BJ (cell line): ENCODE measurements around the gene SELENOO. TPM values are rescaled to one million over a fixed set of nuclear protein-coding genes. Genes with fewer than 3 reads are reported as not detected.
A peak's percentile ranks its signal among the peaks of the same experiment; 100 is the strongest.

Source experiments
- CTCF ChIA-PET: fragments of 350-600 bp; formaldehyde crosslinking; extraction: SDS; loops from one replicate; lab custom pipeline; 2021; ENCODE audit warnings: antibody characterized with exemption, inconsistent platforms; lab: Yijun Ruan, JAX
- POLR2A ChIA-PET: fragments of 300-600 bp; sonication (Branson Sonifier 250); formaldehyde crosslinking; extraction: SDS; loops from one replicate; lab custom pipeline; 2021; ENCODE audit warnings: antibody characterized with exemption; lab: Charles Lee
- DNase-seq: peaks from one replicate; pipeline ENCODE4 v3.0.0-alpha.2; 2011; ENCODE audit warnings: low read depth
- H3K27me3 ChIP-seq: 2 replicates; pipeline ENCODE4 v1.6.0; 2011; ENCODE audit warnings: low read length; ENCODE audit not compliant: control insufficient read depth, insufficient read depth
- H3K36me3 ChIP-seq: 2 replicates; pipeline ENCODE4 v1.5.1; 2011; ENCODE audit warnings: low read length; ENCODE audit not compliant: control insufficient read depth, insufficient read depth
- H3K4me3 ChIP-seq: 2 replicates; pipeline ENCODE4 v1.5.1; 2011; ENCODE audit warnings: low read depth, mild to moderate bottlenecking, control low read depth, low read length
- polyA plus RNA-seq: library from polyadenylated mRNA; depleted of rRNA; stranded (reverse); fragments of >200 nt; gene quantifications from 2 replicates; pipeline ENCODE4 v1.2.3, GENCODE V29; 2011
- TF ChIP-seq, protein P1 (sequence below): IDR thresholded peaks from 2 replicates; pipeline ENCODE4 v1.5.1; 2011; ENCODE audit warnings: low read depth, mild to moderate bottlenecking, control low read depth, inconsistent platforms, low read length, moderate library complexity; ENCODE audit not compliant: insufficient read depth

SELENOO gene
- polyA plus RNA-seq, 1 experiment, result 16.7 TPM

DNA sequence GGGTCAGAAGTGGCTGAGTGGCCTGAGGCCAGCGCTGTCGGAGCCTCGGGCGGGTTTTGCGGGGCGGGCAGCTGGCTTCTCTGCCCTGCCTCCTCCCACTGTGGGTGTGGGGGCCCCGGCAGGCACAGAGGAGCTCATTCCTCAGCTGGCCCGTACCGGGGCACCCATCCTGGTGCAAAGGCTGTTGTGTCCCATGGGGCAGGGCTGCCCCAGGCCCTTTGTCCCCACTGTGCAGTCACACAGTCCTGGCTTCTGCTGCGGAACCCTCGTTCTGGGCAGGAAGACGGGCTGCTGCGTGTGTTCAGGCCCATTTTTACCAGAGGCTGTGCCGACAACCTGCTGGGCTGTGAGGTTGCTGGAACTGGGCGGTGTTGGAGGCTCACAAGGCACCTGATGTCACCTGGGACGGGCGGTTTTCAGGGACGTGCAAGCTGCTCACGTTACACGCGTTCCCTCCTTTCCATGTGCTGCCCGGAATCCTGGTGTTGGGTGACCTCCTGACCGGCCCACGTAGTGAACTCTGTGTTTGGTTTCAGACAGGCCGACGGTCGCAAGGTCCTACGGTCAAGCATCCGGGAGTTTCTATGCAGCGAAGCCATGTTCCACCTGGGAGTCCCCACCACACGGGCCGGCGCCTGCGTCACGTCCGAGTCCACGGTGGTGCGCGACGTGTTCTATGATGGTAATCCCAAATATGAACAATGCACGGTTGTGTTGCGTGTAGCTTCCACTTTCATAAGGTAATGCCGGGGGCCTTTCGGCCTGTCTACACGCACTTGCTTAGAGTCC is 5.2 kb downstream of the SELENOO start:
- no peak for DNase-seq
- ChIA-PET POLR2A (no interaction called here), CTCF (interaction anchor here (0.6 to 2.2 kb wide), 10 partner anchors 10 to 276 kb away, joined by 3 to 10 read pairs (median 4); partner anchors contain the start of gene HDAC10)
- TF ChIP-seq, protein P1, sequence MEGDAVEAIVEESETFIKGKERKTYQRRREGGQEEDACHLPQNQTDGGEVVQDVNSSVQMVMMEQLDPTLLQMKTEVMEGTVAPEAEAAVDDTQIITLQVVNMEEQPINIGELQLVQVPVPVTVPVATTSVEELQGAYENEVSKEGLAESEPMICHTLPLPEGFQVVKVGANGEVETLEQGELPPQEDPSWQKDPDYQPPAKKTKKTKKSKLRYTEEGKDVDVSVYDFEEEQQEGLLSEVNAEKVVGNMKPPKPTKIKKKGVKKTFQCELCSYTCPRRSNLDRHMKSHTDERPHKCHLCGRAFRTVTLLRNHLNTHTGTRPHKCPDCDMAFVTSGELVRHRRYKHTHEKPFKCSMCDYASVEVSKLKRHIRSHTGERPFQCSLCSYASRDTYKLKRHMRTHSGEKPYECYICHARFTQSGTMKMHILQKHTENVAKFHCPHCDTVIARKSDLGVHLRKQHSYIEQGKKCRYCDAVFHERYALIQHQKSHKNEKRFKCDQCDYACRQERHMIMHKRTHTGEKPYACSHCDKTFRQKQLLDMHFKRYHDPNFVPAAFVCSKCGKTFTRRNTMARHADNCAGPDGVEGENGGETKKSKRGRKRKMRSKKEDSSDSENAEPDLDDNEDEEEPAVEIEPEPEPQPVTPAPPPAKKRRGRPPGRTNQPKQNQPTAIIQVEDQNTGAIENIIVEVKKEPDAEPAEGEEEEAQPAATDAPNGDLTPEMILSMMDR, result no peak
- Histone ChIP-seq H3K36me3 (peaks cover 24% of the 10 kb centered on the region), H3K27me3 (no peaks in the 10 kb centered on the region), H3K4me3 (no peak overlapping the region)

DNA sequence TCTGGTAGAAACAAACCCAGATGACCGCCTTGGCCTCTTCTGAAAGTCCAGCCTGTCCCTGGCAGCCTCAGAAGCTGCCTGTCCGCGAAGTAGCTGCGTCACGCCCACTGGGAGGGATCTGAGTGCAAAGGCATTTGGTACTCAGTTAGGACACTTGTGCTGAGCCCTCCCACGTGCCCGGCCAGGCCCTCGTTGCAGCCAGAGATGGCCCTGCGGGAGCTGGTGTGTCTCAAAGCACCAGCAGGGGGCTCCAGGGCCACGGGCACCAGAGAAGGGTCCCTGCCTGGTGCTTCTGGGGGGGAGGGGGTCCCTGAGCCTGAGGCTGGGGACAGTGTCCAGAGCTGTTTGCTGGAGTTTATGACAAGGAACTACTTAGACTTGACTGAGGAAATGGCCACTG is 5.8 kb downstream of the SELENOO start:
- no peaks in the 10 kb centered on the region for H3K27me3 ChIP-seq
- TF ChIP-seq, protein P1, result peak; percentile 72
- ChIA-PET CTCF (interaction anchor here (0.6 to 2.2 kb wide), 13 partner anchors 9 to 276 kb away, joined by 3 to 10 read pairs (median 3); partner anchors contain the start of gene HDAC10), POLR2A (no interaction called here)
- no peak for DNase-seq
- peaks cover 27% of the 10 kb centered on the region for H3K36me3 ChIP-seq
- no peak overlapping the region for H3K4me3 ChIP-seq

DNA sequence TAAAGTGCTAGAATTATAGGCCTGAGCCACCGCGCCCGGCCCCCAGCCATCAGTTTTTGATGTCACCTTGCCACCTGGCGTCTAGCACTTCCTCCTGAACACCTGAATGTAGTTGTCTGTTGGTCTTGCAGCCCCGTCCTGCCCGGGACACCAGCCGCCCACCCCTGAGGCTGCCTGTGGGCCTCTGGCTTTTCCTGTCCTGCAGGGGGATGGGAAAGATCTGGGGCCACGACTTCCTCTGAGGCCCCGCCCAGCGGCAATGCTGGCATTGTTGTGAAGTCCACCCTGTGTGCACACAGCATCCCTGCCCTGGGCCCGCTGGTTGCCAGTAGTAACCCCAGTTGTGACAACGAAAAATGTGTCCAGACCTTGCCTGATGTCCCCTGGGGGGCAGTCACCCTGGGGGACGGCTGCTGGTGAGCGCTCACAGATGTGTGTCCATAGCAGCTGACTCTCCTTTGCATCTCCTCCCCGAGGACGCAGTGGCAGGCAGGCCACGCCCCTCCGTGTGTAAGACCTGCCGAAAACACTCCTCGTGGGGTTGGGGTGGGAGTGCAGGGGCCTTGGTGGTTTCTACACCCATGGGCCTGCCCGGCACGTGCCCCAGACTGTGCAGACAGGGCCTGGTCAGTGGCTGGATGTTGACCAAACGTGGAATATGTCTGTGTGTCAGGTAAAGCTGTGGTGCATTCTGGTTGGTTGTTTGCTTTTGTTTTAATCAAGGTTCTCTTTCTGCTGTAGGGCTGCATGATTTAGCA is 6.8 kb downstream of the SELENOO start:
- TF ChIP-seq, protein P1, result no peak
- H3K36me3 ChIP-seq, result peaks cover 29% of the 10 kb centered on the region
- CTCF ChIA-PET, result interaction anchor here (0.7 to 2.2 kb wide), 8 partner anchors 11 to 440 kb away, joined by 3 to 7 read pairs (median 3); no protein-coding TSS in a partner anchor
- no peak for DNase-seq
- POLR2A ChIA-PET, result no interaction called here
- H3K27me3 ChIP-seq, result no peaks in the 10 kb centered on the region
- no peak overlapping the region for H3K4me3 ChIP-seq

DNA sequence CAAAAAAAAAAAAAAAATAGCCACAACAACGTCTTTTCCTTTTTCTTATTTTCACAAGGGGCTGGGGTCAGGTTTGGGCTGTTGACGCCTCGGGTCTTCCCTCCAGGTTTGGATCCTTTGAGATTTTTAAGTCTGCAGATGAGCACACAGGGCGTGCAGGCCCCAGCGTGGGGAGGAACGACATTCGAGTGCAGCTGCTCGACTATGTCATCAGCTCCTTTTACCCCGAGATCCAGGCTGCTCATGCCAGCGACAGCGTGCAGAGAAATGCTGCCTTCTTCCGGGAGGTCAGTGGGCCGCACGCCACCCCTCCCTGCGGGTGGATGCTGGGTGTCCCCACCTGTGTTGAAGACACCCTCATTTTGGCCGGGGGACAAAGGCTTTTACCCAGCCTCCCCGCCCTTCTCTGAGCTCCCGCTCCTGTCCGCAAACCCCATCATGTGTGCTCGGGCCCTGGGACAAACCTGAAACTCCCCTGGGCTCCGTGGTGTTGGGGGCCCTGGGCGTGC is 7.7 kb downstream of the SELENOO start:
- H3K36me3 ChIP-seq, result peaks cover 31% of the 10 kb centered on the region
- DNase-seq, result no peak
- POLR2A ChIA-PET, result no interaction called here
- TF ChIP-seq, protein P1, result no peak
- CTCF ChIA-PET, result interaction anchor here (0.6 to 2.2 kb wide), 11 partner anchors 10 to 441 kb away, joined by 3 to 7 read pairs (median 3); no protein-coding TSS in a partner anchor
- H3K4me3 ChIP-seq, result no peak overlapping the region
- no peaks in the 10 kb centered on the region for H3K27me3 ChIP-seq
